K562 (cell line): Measurements from ENCODE around the gene ZFTA. TPM values are rescaled to one million over a fixed set of nuclear protein-coding genes. Genes with fewer than 3 reads are reported as not detected.

Experiments
- polyA plus RNA-seq, 8 experiments: library from polyadenylated mRNA; depleted of rRNA in 4 of 8; stranded (reverse) in 5 of 8; unstranded in 3 of 8; fragments of >200 nt; fragmentation: Nextera tagmentation in 2 of 8; fragmentation: Illumina TruSeq in 1 of 8; extraction: Ambion mirVana in 2 of 8; extraction: Trizol in 1 of 8; gene quantifications; 2 replicates each; pipeline versions ENCODE4 v1.2.1 to v1.2.3, GENCODE V29; 2011 to 2014; ENCODE audit warnings: inconsistent platforms in 1 of 8, missing spikeins in 1 of 8
- small RNA-seq: library from RNA; depleted of rRNA; stranded (forward); fragments of <200 nt; gene quantifications from one replicate; pipeline ENCODE3, GENCODE V24; 2014
- total RNA-seq, 7 experiments: library from RNA; depleted of rRNA in 6 of 7; stranded (reverse); fragments of >200 nt in 6 of 7; fragmentation: Illumina TruSeq in 2 of 7; extraction: Trizol in 2 of 7; gene quantifications; 2 replicates each; pipeline versions ENCODE4 v1.2.1 to v1.2.3, GENCODE V29; 2011 to 2021; ENCODE audit warnings: low replicate concordance in 1 of 7

Gene ZFTA
- total and polyA plus RNA-seq, 9 of the 15 experiments (the other 6 are each of a cell fraction or from before 2014, with no cell fraction given) = 0.45 to 12.3 (median 2.9) TPM

Small RNA genes within 50 kb of the gene (small RNA-seq; reads per million reads assigned to genes)
- gene RN7SL596P = not detected

Other genes with a start within 250 kb of the ZFTA start
Only the 7 nearest of the 11 such genes appear.
- 1.2 and 1.7 TPM in 2 replicates for gene PLAAT3, start 154.3 kb downstream of the ZFTA start, total RNA-seq (2014; rRNA removed)
- gene PLAAT3, start 154.3 kb downstream of the ZFTA start, total RNA-seq (2014; rRNA removed; fragmentation: Illumina TruSeq; extraction: Trizol) = 0.77 and 1.2 TPM in 2 replicates
- 0.60 and 1.4 TPM in 2 replicates for gene PLAAT3, start 154.3 kb downstream of the ZFTA start, total RNA-seq (2015; rRNA removed; fragmentation: Illumina TruSeq; extraction: Trizol)
- 2.7 TPM in 2 replicates for gene PLAAT3, start 154.3 kb downstream of the ZFTA start, total RNA-seq (2021)
- gene PLAAT3, start 154.3 kb downstream of the ZFTA start, polyA plus RNA-seq (2011; rRNA removed) = 1.3 and 2.0 TPM in 2 replicates
- gene PLAAT3, start 154.3 kb downstream of the ZFTA start, polyA plus RNA-seq (2014; fragmentation: Illumina TruSeq; extraction: Trizol) = 0.80 and 1.6 TPM in 2 replicates
- 1 to 10 TPM; 1.3 to 1.9 TPM for gene PLAAT3, start 154.3 kb downstream of the ZFTA start, polyA plus RNA-seq (2014; fragmentation: Nextera tagmentation; extraction: Ambion mirVana)
- gene PLAAT3, start 154.3 kb downstream of the ZFTA start, polyA plus RNA-seq (2014; rRNA removed) = 0.96 and 1.4 TPM in 2 replicates
- 13.8 and 18.2 TPM in 2 replicates for gene ATL3, start 97.4 kb downstream of the ZFTA start, total RNA-seq (2014; rRNA removed)
- 34.0 and 42.0 TPM in 2 replicates for gene ATL3, start 97.4 kb downstream of the ZFTA start, total RNA-seq (2014; rRNA removed; fragmentation: Illumina TruSeq; extraction: Trizol)
- gene ATL3, start 97.4 kb downstream of the ZFTA start, total RNA-seq (2015; rRNA removed; fragmentation: Illumina TruSeq; extraction: Trizol) = 21.3 and 22.4 TPM in 2 replicates
- 39.8 and 41.4 TPM in 2 replicates for gene ATL3, start 97.4 kb downstream of the ZFTA start, total RNA-seq (2021)
- gene ATL3, start 97.4 kb downstream of the ZFTA start, polyA plus RNA-seq (2011; rRNA removed) = 22.9 and 34.5 TPM in 2 replicates
- 23.9 and 24.3 TPM in 2 replicates for gene ATL3, start 97.4 kb downstream of the ZFTA start, polyA plus RNA-seq (2014; fragmentation: Illumina TruSeq; extraction: Trizol)
- gene ATL3, start 97.4 kb downstream of the ZFTA start, polyA plus RNA-seq (2014; fragmentation: Nextera tagmentation; extraction: Ambion mirVana) = 10 to 100 TPM; 23.5 to 34.2 TPM
- 22.2 and 22.5 TPM in 2 replicates for gene ATL3, start 97.4 kb downstream of the ZFTA start, polyA plus RNA-seq (2014; rRNA removed)
- 45.0 and 52.4 TPM in 2 replicates for gene RTN3, start 87.3 kb downstream of the ZFTA start, total RNA-seq (2014; rRNA removed)
- 93.5 and 103 TPM in 2 replicates for gene RTN3, start 87.3 kb downstream of the ZFTA start, total RNA-seq (2014; rRNA removed; fragmentation: Illumina TruSeq; extraction: Trizol)
- gene RTN3, start 87.3 kb downstream of the ZFTA start, total RNA-seq (2015; rRNA removed; fragmentation: Illumina TruSeq; extraction: Trizol) = 90.1 and 94.9 TPM in 2 replicates
- gene RTN3, start 87.3 kb downstream of the ZFTA start, total RNA-seq (2021) = 124 TPM in 2 replicates
- gene RTN3, start 87.3 kb downstream of the ZFTA start, polyA plus RNA-seq (2011; rRNA removed) = 101 and 127 TPM in 2 replicates
- 142 and 169 TPM in 2 replicates for gene RTN3, start 87.3 kb downstream of the ZFTA start, polyA plus RNA-seq (2014; fragmentation: Illumina TruSeq; extraction: Trizol)
- gene RTN3, start 87.3 kb downstream of the ZFTA start, polyA plus RNA-seq (2014; fragmentation: Nextera tagmentation; extraction: Ambion mirVana) = 10 to 100 TPM; 41.6 to 44.3 TPM
- 86.9 and 93.3 TPM in 2 replicates for gene RTN3, start 87.3 kb downstream of the ZFTA start, polyA plus RNA-seq (2014; rRNA removed)
- gene SPINDOC, start 44.7 kb upstream of the ZFTA start, total RNA-seq (2014; rRNA removed) = 36.3 and 39.3 TPM in 2 replicates
- 11.5 and 11.8 TPM in 2 replicates for gene SPINDOC, start 44.7 kb upstream of the ZFTA start, total RNA-seq (2014; rRNA removed; fragmentation: Illumina TruSeq; extraction: Trizol)
- gene SPINDOC, start 44.7 kb upstream of the ZFTA start, total RNA-seq (2015; rRNA removed; fragmentation: Illumina TruSeq; extraction: Trizol) = 31.4 and 31.9 TPM in 2 replicates
- gene SPINDOC, start 44.7 kb upstream of the ZFTA start, total RNA-seq (2021) = 33.0 and 35.3 TPM in 2 replicates
- 15.1 and 16.9 TPM in 2 replicates for gene SPINDOC, start 44.7 kb upstream of the ZFTA start, polyA plus RNA-seq (2011; rRNA removed)
- 19.6 and 26.5 TPM in 2 replicates for gene SPINDOC, start 44.7 kb upstream of the ZFTA start, polyA plus RNA-seq (2014; fragmentation: Illumina TruSeq; extraction: Trizol)
- gene SPINDOC, start 44.7 kb upstream of the ZFTA start, polyA plus RNA-seq (2014; fragmentation: Nextera tagmentation; extraction: Ambion mirVana) = under 1 TPM; 0.70 to 0.95 TPM
- 35.0 and 38.6 TPM in 2 replicates for gene SPINDOC, start 44.7 kb upstream of the ZFTA start, polyA plus RNA-seq (2014; rRNA removed)
- 17.8 and 25.4 TPM in 2 replicates for gene MARK2, start 70.3 kb upstream of the ZFTA start, total RNA-seq (2014; rRNA removed)
- 12.1 and 13.8 TPM in 2 replicates for gene MARK2, start 70.3 kb upstream of the ZFTA start, total RNA-seq (2014; rRNA removed; fragmentation: Illumina TruSeq; extraction: Trizol)
- gene MARK2, start 70.3 kb upstream of the ZFTA start, total RNA-seq (2015; rRNA removed; fragmentation: Illumina TruSeq; extraction: Trizol) = 15.1 and 17.4 TPM in 2 replicates
- gene MARK2, start 70.3 kb upstream of the ZFTA start, total RNA-seq (2021) = 36.3 and 43.5 TPM in 2 replicates
- 13.8 and 18.5 TPM in 2 replicates for gene MARK2, start 70.3 kb upstream of the ZFTA start, polyA plus RNA-seq (2011; rRNA removed)
- 25.4 and 27.5 TPM in 2 replicates for gene MARK2, start 70.3 kb upstream of the ZFTA start, polyA plus RNA-seq (2014; fragmentation: Illumina TruSeq; extraction: Trizol)
- under 1 TPM; 0.32 to 0.45 TPM for gene MARK2, start 70.3 kb upstream of the ZFTA start, polyA plus RNA-seq (2014; fragmentation: Nextera tagmentation; extraction: Ambion mirVana)
- 20.9 and 23.0 TPM in 2 replicates for gene MARK2, start 70.3 kb upstream of the ZFTA start, polyA plus RNA-seq (2014; rRNA removed)
- gene RCOR2, start 148.4 kb upstream of the ZFTA start, total RNA-seq (2014; rRNA removed) = 3.6 and 3.7 TPM in 2 replicates
- gene RCOR2, start 148.4 kb upstream of the ZFTA start, total RNA-seq (2014; rRNA removed; fragmentation: Illumina TruSeq; extraction: Trizol) = 0.83 and 1.4 TPM in 2 replicates
- 2.2 and 2.4 TPM in 2 replicates for gene RCOR2, start 148.4 kb upstream of the ZFTA start, total RNA-seq (2015; rRNA removed; fragmentation: Illumina TruSeq; extraction: Trizol)
- gene RCOR2, start 148.4 kb upstream of the ZFTA start, total RNA-seq (2021) = 5.3 and 6.5 TPM in 2 replicates
- 2.0 and 4.0 TPM in 2 replicates for gene RCOR2, start 148.4 kb upstream of the ZFTA start, polyA plus RNA-seq (2011; rRNA removed)
- 2.6 and 3.4 TPM in 2 replicates for gene RCOR2, start 148.4 kb upstream of the ZFTA start, polyA plus RNA-seq (2014; fragmentation: Illumina TruSeq; extraction: Trizol)
- gene RCOR2, start 148.4 kb upstream of the ZFTA start, polyA plus RNA-seq (2014; fragmentation: Nextera tagmentation; extraction: Ambion mirVana) = under 1 TPM in 1 of 2 experiments, not detected in 1; 0.04 TPM
- 2.8 and 4.2 TPM in 2 replicates for gene RCOR2, start 148.4 kb upstream of the ZFTA start, polyA plus RNA-seq (2014; rRNA removed)
- 14.7 and 20.1 TPM in 2 replicates for gene NAA40, start 170.2 kb upstream of the ZFTA start, total RNA-seq (2014; rRNA removed)
- gene NAA40, start 170.2 kb upstream of the ZFTA start, total RNA-seq (2014; rRNA removed; fragmentation: Illumina TruSeq; extraction: Trizol) = 21.2 and 23.1 TPM in 2 replicates
- 26.6 and 27.4 TPM in 2 replicates for gene NAA40, start 170.2 kb upstream of the ZFTA start, total RNA-seq (2015; rRNA removed; fragmentation: Illumina TruSeq; extraction: Trizol)
- 33.5 and 35.8 TPM in 2 replicates for gene NAA40, start 170.2 kb upstream of the ZFTA start, total RNA-seq (2021)
- 23.1 and 26.0 TPM in 2 replicates for gene NAA40, start 170.2 kb upstream of the ZFTA start, polyA plus RNA-seq (2011; rRNA removed)
- gene NAA40, start 170.2 kb upstream of the ZFTA start, polyA plus RNA-seq (2014; fragmentation: Illumina TruSeq; extraction: Trizol) = 38.7 and 39.0 TPM in 2 replicates
- gene NAA40, start 170.2 kb upstream of the ZFTA start, polyA plus RNA-seq (2014; fragmentation: Nextera tagmentation; extraction: Ambion mirVana) = 10 to 100 TPM in 1 of 2 experiments, 1 to 10 TPM in 1; 6.2 to 11.0 TPM
- gene NAA40, start 170.2 kb upstream of the ZFTA start, polyA plus RNA-seq (2014; rRNA removed) = 35.1 and 35.5 TPM in 2 replicates